ENCODE measurements around the gene ANKRD44.
A peak's percentile ranks its signal among the peaks of the same experiment; 100 is the strongest.
"Not testable (repeated sequence)": the region's sequence is repeated elsewhere in the genome, so short reads cannot be mapped to it uniquely, and the experiment has no call there.

ANKRD44 gene

DNA sequence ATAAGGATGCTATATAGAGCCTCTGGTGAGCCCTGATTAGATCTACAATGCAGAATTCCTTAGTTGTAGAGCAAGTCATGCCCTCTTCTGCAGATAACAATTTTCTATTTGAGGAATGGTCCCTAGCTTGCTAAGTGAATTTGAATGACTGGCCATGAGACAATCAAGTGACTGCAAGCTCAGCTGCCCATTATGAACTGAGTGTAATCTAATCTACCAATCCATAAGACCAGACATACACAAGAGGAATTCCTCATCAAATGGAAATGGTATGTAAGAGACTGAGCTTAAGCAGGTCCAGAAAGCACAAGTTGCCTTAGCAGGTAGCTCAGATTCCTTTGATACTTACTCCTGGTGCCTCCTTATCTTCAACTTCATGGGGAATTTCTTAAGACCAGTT lies 4.8 kb upstream of the ANKRD44 start:
- no peak for ATAC-seq

DNA sequence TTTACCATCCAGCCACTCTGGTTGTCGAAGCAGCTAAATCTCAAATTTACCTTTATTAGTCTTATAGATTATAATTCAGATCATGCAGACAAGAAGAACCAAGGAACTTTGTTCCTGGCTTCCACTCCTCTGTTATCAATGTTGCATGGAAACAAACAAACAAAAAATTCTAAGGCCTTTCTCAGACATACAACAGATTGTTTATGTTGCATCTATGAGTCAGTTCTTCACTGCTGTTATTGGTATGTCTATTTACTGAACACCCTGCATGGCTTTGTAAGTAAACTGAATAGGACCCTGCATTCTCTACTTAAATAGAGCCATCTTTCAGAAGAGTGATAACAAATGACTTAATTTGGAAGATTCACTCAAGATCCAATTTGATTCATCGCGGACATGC lies 1.6 kb upstream of the ANKRD44 start:
- ATAC-seq = no peak

GRCh38 chr2:197311421-197312033 lies 947 bp upstream of the ANKRD44 start:
- ATAC-seq = no peak

DNA sequence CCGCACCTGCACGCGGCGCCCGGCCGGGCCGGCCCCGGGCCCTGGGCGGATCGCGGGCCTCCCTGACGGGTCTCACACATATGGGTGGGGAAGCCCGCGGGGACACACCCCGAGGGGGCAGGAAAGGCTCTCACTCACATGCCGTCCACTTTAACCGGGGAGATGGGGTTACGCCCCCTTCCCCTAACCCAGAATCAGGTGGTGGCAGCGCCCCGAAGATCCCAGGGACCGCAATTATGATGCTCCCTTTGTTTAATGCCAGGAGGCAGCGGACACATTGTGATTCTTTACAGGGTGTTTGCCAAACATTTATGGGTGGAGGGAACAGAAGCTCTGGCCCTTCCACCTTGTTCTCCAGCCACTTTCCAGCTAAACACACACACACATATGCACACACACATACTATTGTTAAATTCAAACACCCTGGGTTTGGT lies 424 bp upstream of the ANKRD44 start:
- no peak for ATAC-seq

DNA sequence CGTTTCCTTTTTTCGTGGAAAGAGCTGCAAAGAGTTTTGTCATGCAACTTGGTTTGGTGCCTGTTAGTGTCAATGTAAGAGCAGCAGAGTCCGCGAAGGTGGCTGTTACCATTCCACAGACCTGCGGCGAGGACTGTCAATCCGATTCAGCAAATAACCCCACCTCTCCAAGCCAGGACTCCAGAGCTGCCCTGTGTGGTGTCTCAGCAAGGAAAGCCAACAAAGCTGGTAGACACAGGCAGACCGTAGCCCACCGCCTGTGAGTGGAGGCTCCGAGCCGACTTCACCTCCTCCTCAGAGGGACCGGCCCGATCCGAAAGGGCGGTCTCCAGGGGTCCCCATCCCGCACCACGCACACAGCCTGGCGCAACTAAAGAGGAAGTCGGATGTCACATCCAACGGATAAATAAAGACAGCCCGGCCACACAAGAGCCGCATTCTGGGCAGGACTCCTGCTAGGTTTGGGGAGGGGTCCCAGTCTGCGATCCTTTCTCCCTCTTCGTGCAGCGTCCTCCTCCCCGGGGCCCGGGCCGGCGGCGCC lies 819 bp downstream of the ANKRD44 start:
- ATAC-seq = no peak

GRCh38 chr2:197308996-197309690 lies 1.4 kb downstream of the ANKRD44 start:
- no peak for ATAC-seq

- ATAC-seq = no peak
Observed at GRCh38 chr2:197308585-197308984, 2.0 kb downstream of the ANKRD44 start.

- ATAC-seq = peak; percentile 36 to 46
Observed at GRCh38 chr2:197307933-197308521, 2.6 kb downstream of the ANKRD44 start.

GRCh38 chr2:197307236-197307932 lies 3.2 kb downstream of the ANKRD44 start:
- no peak for ATAC-seq

GRCh38 chr2:197306696-197307040 lies 3.9 kb downstream of the ANKRD44 start:
- ATAC-seq = no peak

DNA sequence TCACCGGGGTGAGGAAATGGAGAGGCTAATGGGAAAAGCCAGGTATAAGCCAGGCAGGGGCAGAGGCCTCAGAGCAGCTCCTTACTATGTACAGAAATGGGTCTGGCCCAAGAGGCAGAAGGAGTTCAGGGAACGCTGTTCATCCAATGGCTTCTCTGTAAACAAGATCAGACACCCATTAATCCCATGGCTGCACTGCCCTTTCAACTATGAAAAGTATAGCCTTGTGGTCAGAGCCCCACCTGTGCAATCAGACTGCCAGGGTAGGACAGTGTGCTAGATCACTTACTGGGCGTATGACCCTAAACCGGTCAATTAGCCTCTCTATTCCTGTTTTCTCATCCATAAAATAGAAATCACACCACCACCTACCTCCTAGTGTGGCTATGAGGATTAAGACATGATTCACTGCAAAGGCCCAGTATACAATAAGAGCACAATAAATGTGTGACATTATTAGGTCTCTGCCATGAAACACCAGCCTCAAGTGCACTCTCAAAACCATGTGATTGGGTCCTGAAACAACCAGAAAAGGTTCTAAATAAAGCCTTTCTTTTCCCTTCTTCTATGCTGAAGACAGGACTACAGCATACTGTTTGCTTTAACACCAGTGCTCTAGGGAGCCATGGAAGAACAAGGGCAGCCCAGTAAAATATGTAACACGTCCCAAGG lies 4.4 kb downstream of the ANKRD44 start:
- no peak for ATAC-seq

DNA sequence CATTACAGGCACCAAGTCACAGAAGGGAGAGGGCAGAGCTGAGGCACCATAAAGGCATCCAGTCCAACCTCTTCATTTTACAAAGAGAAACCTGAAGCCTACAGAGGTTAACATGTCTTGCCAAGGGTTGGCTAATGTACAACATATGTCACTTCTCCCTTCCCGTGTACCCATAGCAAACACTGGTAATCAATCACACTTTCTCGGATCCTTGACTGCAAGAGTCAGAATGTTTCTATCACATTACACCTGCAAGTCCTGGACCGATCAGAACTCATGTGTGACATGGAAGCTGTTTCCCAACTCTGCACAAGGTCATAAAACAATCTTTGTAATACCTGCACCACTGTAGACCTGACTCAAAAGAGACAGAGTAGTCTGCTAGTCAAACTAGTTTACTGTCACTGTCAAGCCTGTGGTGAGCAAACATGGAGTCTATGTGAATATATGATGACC lies 6.0 kb downstream of the ANKRD44 start:
- peak; percentile 63 to 69 for ATAC-seq

GRCh38 chr2:197300139-197300538 lies 10.4 kb downstream of the ANKRD44 start:
- peak; percentile 23 to 28 for ATAC-seq

DNA sequence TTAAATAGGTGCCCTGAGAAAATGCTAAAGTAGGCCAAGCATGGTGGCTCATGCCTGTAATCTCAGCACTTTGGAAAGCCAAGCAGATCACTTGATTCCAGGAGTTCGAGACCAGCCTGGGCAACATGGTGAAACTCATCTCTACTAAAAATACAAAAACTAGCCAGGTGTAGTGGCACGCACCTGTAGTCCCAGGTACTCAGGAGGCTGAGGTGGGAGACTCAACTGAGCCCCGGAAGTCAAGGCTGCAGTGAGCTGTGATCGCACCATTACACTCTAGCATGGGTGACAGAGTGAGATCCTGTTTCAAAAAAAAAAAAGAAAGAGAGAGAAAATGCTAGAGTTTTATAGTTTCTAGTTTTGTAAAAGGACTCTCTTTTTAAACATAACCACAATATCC lies 12.0 kb downstream of the ANKRD44 start:
- ATAC-seq = no peak

DNA sequence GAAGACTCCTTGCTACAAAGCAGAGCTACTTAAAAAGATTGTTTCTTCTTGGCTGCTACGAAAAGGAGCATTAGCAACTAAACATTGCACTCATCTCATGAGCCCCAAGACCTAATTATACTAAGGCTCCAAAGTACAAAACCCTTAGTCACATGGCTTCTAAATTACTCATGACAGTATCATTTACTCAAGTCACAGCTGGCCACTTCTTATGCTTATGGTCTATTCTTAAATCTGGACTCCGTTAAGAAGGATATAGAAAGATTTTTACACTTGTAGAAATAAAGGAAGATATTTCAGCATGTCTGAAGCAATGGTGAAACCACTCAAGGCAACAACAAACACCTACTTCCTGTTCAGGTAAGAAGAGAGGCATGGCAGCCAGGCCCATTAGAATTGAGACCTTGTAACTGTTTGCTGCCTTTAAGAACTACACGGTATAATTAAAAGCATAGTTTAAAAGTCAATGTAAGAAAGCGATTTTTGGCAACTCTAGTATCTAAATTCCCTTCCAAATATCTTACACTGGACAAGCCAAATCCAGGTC lies 12.7 kb downstream of the ANKRD44 start:
- peak; percentile 69 to 75 for ATAC-seq

DNA sequence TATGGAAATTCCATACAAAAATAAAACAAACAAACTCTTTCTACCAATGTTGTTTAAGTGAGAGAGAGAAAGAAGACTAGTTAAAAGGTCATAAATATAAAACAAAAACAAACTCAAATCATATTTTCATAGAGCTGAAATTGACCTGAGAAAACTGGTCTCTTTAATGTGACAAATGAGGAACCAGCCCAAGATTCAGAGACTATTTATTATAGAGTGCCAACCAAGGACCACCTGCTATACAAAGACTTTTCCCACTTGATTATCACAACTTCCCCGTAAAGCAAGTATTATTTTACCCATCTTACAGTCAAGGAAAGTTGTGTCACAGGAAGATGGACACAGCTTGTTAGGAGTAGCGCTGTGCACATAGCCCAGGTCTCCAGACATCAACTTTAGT lies 13.3 kb downstream of the ANKRD44 start:
- no peak for ATAC-seq

DNA sequence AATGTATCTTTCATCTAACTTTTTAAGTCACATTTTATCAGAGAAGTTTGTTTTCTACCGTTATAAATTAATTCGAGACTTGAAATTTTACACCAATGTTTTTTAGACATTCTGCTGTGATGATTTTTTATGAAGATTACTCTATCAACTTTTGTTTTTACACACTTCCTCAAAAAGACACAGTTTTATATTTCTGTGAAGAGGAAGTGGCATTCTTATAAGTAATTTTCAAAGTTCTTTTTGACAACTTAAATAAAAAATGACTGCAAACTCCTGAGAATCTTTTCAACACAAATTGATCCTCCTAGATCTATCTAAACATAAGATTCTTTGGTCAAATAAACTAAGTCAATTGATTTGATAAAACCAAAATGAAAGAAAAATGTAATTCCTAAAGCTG lies 13.7 kb downstream of the ANKRD44 start:
- no peak for ATAC-seq

DNA sequence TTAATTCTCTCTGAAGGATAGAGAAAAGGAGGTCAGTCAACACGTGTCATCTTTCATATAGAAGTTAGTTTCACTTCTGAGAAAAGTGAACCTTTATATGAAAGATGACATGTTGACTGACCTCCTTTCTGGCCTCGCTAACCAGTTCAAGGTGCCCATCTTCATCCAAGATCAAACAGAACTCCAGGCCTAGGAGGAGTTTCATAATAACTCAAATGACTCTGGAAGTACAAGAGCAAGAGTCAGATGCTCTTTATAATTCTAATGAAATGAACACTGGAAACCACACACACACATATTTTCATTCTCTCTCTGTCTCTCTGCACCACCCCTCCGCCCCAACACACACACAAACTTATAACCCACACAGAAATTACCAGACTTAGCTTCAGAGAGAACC lies 16.3 kb downstream of the ANKRD44 start:
- peak; percentile 45 to 48 for ATAC-seq

DNA sequence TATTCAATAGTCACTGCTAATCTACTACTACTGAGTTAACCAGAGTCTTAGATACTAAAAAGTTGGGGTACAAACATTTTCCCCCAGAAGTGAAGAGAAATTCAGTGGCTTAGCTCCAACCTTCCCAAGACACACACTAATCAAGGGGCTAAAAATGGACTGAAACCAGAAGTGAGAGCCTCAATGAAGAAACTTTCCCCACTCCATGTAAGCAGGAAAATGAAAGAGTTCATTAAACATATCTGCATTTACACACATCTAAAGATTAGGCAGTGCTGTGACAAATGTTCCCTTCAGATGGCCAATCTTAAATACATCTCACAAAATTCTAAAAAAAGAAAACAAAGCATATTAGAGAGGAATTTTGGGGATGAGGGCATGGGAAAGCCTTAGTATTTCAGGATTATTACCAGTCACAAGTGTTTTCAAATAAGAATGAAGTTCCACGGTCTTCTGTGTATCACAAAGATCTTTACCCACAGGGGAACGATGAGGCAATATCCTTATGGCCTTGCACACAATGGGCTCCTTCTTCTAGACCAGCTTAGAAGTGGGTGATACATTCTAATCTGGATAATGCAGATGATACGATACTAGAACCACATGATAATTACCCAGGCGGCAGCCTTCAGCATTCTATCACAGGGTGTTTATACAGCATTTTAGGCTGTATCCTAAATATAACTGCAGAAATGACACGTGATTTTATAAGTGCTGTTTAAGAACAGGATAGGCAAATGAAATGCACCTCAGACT lies 17.1 kb downstream of the ANKRD44 start:
- ATAC-seq = peak; percentile 64 to 68

DNA sequence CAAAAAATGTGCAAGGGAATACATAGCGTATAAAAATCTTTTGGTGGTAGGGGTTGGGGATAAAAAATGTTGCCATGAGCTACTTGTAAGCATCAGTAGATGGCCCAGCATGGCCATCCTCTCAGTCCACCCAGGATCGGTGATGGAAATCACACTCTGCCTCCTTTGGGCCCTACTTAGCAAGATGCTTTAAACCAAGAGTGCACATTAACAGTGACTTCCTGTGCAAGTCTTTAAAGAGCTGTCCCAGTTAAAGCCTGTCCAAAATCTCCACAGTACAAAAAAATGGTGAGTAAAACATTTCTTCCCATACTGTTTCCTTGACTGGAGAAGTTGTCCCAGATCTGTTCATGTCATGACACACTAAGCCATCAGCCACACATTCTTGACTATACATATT lies 18.0 kb downstream of the ANKRD44 start:
- ATAC-seq = no peak

DNA sequence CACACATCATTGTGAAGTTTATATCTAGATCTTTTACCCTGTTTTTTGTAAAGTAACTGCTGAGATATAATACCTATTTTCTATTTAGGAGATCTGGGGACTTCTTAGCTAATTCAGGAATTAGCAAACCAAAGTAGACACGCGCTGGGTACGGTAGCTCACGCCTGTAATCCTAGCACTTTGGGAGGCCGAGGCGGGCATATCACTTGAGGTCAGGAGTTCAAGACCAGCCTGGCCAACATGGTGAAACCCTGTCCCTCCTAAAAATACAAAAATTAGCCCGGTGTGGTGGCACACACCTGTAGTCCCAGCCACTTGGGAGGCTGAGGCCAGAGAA lies 23.0 kb downstream of the ANKRD44 start:
- not testable (repeated sequence) for ATAC-seq

Measured in activated CD4-positive, CD25-positive, alpha-beta regulatory T cell treated with anti-CD3 and anti-CD28 coated beads, Interleukin-2, amount 50 U/mL, for 24 hours (primary cell).